Activated CD4-positive, alpha-beta T cell treated with anti-CD3 and anti-CD28 coated beads for 1 hour (primary cell): ENCODE results near the gene SHC4.
"Not testable (repeated sequence)": the region's sequence is repeated elsewhere in the genome, so short reads cannot be mapped to it uniquely, and the experiment has no call there.

Experiments used
- DNase-seq: peaks from one replicate; pipeline ENCODE4 v3.0.0-alpha.2; 2020

Gene SHC4

GRCh38 chr15:48877630-48878595 lies 85.8 kb downstream of the SHC4 start, which contains the start of gene EID1:
EID1 (plus strand) TSS chr15:48878134; CDS start chr15:48878177, 43 bp downstream.
- peak; percentile 89 for DNase-seq

GRCh38 chr15:48876057-48876456 lies 87.7 kb downstream of the SHC4 start:
- DNase-seq, result no peak

- DNase-seq, result no peak
Measured at GRCh38 chr15:48875241-48875960, 88.3 kb downstream of the SHC4 start.

DNA sequence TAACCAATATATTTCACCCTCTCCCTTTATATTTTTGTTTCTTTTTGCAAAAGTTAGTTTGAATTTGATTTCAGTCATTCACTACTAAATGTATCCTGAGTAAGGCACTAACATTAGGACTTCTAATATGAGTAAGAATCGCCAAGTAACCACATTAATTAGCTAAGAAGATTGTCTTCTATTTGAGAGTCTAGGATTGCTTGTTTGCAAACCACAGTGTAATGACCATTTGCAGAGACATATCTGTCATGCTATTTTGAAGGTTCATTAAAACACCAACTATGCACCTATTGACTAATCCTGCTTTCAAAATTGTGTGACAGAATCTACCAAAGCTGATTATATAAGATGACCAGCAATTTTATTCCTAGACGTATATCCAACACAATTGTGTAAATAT lies 91.1 kb downstream of the SHC4 start:
- no peak for DNase-seq

- no peak for DNase-seq
Measured at GRCh38 chr15:48871542-48871941, 92.2 kb downstream of the SHC4 start.

- no peak for DNase-seq
Measured at GRCh38 chr15:48869966-48870365, 93.8 kb downstream of the SHC4 start.

DNA sequence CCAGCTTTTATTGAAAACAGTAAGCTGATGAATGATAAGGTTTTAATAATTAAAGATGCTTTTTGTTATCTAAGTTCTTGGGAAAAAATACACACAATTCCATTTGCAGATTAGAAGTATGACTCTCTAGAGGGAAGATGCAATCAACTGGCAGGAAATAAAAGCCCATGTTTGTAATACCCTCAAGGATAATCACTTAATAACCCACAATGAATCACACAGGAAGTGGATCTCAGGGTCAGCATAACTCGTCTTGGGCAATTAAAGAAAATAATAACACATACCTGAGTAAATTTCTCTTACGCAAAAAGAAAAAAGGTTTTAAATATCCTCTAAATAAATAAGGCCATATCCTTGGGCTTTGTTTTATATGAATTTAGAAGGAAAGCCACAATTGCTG lies 95.2 kb downstream of the SHC4 start:
- DNase-seq, result no peak

GRCh38 chr15:48868023-48868422 lies 95.7 kb downstream of the SHC4 start:
- DNase-seq, result no peak

DNA sequence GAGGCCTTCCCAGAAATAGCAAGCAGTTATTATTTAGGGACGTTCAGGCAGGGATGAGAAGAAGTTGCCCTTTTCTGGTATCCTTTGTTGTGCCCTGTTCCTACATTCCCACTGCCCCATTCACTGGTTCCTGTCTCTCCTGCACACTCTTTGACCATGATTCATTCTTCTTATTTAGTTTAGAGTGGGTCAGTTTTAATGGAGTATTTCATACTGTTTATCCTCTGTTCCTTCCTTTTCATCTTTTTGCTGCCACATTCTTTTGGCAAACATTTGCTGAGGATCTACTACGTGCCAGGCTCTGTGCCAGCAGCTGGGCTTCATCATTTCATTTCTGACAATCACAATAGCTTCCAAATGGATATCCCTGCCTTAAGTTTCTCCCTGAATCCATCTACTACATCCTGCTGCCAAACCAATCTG lies 97.6 kb downstream of the SHC4 start:
- no peak for DNase-seq

GRCh38 chr15:48865370-48866079 lies 98.2 kb downstream of the SHC4 start:
- no peak for DNase-seq

- DNase-seq, result no peak
Measured at GRCh38 chr15:48862705-48863104, 101.0 kb downstream of the SHC4 start.

- no peak for DNase-seq
Measured at GRCh38 chr15:48861813-48862431, 101.8 kb downstream of the SHC4 start.

GRCh38 chr15:48859426-48859825 lies 104.3 kb downstream of the SHC4 start:
- DNase-seq, result no peak

GRCh38 chr15:48858401-48858800 lies 105.3 kb downstream of the SHC4 start:
- no peak for DNase-seq

- DNase-seq, result no peak
Measured at GRCh38 chr15:48856942-48857341, 106.8 kb downstream of the SHC4 start.

- DNase-seq, result no peak
Measured at GRCh38 chr15:48855501-48856440, 107.9 kb downstream of the SHC4 start.

GRCh38 chr15:48854434-48854833 lies 109.3 kb downstream of the SHC4 start:
- DNase-seq, result not testable (repeated sequence)

DNA sequence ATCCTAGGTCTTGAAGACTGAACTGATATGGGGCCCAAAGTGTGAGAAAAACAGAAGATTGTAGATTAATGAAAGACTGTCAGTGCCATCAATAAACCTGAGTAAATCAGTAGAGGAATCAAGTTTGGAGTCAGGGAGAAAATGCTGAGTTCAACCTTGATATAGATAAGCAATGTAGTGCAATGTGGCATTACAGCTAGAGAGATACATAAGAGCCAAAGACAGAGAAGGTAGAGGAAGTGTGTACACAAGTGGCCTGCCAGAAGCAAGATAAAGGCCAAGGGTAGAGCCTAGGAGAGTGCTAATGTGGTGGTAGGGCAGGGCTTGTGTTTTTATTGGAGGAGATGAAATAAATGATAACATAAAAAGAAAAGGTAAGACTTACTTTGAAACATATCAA lies 111.8 kb downstream of the SHC4 start:
- DNase-seq, result no peak

DNA sequence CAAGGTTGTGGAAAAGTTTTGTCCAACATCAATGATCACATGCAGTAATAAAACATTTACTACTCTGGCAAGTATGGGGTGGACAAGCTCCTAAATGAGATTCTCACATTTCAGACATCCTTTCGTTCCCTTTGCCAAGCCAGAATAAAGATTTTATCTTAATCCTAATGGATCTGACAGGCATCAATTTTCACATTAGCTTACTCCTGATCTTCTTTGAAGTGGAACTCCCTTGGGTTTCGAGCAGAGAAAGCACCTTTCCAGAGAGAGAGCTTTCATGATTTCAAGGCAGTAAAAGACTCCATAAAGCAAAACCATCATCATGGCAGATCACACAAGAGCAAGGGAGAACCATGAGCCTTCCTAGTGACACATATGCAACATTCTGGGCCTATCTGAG lies 113.1 kb downstream of the SHC4 start:
- DNase-seq, result no peak

DNA sequence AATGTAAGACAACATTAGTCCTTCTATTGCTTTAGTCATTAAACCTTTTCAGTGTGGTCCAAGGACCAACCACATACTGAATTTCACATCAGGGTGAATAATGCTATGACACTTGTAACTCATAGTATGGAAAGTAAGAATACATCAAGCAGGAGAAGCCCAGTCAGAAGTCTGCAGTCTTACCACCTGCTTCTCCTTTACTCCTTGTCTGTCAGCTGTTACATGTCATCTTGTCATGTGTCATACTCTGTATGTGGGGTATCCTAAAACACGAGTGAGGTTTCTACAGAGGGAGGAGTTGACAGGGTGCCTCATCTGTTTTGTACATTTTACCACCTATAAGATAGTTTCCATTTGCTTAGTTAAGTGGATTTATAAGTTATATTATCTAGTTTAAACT lies 118.6 kb downstream of the SHC4 start:
- no peak for DNase-seq

- DNase-seq, result no peak
Measured at GRCh38 chr15:48842501-48842900, 121.2 kb downstream of the SHC4 start.

- DNase-seq, result no peak
Measured at GRCh38 chr15:48834756-48835155, 129.0 kb downstream of the SHC4 start.
